ENCODE results near the gene ARHGAP6.

Gene ARHGAP6

DNA sequence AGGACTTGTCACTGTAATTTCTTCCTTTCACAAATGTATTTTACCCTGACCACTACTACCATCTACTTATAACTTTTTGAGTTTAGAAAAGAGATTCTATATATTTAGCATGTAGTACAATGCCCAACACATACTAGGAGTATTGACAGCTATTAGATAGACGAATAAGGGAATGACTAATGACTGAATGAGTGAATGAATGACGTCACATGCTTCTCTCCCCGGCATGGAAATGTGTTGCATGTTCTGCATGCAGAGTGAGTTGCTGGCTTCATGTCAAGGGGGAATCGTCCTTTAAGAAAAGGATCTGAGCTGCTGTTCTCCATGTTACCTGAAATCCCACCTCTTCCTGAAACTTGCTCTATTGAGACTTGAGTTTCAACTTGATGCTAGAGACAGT is 459.9 kb downstream of the ARHGAP6 start:
- no peak for DNase-seq

DNA sequence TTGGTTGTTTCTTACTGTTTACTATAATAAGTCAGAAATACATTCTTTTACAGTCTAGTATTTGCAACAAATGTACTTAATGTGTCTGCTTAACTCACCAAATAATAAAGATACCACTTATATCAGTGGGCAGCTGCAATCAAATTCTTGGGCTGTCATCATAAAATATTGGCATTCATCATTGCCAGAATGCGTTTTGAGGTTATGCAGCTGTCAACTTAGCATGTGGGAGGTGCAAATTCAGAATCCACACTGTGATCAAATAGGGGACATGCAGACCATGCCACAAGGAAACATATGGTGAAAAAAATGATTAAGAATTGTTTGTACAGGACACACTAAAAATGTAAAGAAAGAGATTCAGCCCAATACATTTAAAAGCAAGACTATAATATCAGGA is 468.0 kb downstream of the ARHGAP6 start:
- no peak for DNase-seq

DNA sequence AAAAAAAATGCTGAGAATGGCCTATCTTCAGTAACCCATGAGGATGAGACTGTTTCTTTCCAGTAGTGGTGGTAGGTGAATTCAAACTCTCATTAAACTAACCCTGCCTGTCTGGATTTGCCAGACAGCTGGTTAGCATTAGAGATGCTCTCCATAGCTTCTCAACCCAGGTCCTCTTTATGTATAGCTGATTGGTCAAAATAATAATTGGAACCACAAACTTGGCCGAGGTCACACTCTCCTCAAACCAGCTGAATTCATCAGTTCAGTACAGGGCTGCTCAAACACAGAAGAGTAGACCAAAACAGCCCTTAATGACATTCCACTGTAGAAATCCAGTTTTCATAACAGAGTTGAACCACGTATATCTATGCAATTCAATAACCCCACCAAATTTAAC is 469.2 kb downstream of the ARHGAP6 start:
- no peak for DNase-seq

DNA sequence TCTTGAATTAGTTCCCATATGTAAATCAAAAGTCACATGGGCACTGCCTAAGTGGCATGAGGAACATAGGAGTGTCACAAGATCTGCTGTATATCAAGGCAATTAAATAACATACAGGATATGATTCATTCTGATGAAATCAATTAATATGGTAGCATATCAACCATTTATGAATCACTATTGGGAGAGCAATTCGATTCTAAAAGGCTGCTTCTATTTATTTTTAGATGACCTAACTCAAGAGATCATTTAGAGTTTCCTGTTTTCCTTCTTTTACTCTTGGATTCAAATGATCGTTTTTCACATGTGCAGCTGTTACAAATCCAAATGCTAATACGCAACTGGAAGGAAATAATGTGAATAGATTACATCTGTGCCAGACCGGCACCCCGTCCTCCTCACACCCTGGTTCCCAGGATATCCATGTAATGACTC is 472.7 kb downstream of the ARHGAP6 start:
- no peak for DNase-seq

GRCh38 chrX:11190745-11191510 is 474.8 kb downstream of the ARHGAP6 start:
- peak; percentile 70 for DNase-seq

DNA sequence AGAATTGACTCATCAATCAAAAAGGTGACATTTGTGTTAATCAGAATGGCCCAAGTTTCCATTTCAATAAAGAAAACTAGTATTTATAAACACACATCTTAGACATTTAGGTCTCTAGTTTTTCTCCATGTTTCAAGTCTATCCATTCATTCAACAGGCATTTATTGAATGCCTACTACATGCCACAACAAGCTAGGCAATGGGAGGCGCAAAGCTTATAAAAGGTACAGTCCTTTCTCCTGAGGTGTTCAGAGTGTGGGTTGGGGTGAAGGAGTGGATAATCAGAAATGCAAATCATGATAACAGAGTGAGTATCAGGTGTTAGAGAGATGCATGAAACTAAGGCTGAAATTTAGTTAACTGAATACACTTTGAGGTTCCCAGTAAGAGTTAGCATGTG is 476.6 kb downstream of the ARHGAP6 start:
- no peak for DNase-seq

DNA sequence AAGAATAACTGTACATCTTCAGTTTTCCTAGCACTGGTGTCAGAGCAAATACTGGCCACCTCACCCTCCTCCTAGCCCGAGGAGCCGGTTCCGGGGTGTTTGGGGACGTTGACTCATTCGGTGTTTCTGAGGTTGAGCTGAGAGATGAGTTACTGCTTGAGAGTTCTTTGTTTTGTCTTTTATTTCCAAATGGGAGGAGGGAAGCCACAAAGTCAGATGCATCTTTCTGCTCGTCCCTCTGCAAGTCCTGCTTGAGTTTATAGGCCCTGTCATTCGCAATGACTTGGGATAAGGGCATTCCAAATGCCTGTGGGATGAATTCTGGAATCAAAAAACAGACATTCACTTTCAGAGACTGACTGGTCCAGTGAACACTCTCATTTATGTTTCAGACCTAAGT is 477.1 kb downstream of the ARHGAP6 start:
- DNase-seq, result no peak

- no peak for DNase-seq
Observed at GRCh38 chrX:11187001-11187400, 478.7 kb downstream of the ARHGAP6 start.

DNA sequence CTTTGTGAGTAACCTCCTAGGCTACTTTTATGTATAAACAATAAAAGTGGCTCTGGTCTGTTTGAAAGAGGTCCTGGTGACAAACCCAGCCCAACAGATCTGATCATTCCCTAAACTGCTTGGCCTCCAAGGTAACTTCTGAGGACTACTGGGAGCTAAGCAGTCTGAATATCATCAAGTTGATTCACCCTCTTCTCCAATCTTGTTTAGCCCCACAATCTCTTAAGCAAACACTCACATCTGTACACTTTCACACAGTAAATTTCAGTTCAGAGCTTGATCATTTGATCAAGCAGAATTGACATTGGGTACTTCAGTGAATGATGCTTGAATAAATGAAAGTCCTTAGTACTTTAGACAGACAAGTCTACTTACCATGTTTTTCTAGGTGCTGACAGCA is 479.9 kb downstream of the ARHGAP6 start:
- no peak for DNase-seq

GRCh38 chrX:11180571-11180970 is 485.1 kb downstream of the ARHGAP6 start:
- DNase-seq, result no peak

- DNase-seq, result no peak
Observed at GRCh38 chrX:11172415-11172814, 493.3 kb downstream of the ARHGAP6 start.

GRCh38 chrX:11171956-11172355 is 493.8 kb downstream of the ARHGAP6 start:
- DNase-seq, result no peak

- DNase-seq, result no peak
Observed at GRCh38 chrX:11164433-11164832, 501.3 kb downstream of the ARHGAP6 start.

DNA sequence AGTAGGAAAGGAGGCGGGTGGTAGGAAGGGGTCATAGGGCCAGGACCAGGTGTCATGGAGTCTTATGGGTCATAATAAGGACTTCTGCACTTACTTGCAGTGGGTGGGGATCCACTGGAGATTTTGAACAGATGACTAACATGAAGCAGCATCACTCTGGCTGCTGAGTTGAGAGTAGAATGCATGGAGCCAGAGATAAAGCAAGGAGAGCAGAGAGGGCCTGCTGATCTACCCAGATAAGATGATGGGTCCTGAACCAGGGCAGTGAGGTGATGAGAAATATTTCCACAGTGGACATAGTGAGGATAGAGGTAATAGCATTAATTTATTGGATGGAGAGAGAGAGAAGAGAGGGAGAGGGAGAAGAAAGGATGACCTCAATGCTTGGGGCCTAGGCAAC is 506.6 kb downstream of the ARHGAP6 start:
- DNase-seq, result no peak

DNA sequence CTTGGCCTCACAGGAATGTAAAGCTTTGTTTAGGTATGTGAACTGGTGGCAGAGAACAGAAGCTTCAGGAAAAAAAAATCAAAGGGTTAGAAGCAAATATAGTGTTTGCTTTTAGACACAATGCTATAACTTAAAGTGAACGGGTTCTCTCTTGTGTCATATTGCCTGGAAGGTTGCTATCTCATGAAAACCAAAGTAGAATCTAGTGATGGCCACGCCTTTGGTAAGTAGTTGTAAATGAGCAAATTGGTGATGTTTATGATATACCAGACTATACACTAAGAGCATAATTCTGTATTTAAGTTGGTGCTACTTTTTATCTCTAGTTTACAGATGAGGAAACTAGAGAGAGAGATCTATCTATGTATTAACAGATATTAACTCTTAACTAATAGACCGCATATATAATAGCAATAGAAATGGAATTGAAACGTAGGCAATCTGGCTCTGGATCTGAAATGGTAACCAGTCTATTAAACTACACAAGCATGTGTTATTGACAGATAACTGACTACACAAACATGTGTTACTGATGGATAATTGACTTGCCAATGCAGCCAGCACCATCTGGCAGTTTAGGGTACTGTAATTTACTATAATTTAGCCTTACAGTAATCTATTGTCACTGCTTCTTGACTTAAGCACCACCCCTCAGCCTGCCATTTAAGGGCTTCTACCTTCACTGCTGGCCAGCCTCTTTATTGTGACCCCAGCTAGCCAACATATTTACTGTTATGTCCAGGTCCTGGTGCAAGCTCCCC is 513.7 kb downstream of the ARHGAP6 start:
- no peak for DNase-seq

- DNase-seq, result no peak
Observed at GRCh38 chrX:11148401-11148800, 517.3 kb downstream of the ARHGAP6 start.

DNA sequence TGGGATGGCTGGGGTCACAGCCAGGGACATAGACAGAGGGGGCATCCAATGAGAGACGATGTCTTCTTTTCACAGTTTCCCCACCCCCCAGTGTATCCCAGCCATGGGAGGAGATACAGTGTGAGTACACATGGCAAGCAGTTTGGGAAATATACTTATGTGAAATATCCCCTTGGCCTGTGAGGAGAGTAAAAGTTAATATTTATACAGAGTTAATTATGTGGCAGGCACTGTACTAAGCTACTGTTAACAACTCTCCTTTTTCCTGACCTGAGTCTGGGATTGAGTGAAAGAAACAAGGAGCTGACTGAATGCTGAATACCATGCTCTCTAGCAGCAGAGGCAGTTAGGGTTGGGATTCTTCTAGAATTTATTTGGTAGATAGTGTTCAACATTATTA is 519.3 kb downstream of the ARHGAP6 start:
- no peak for DNase-seq

- DNase-seq, result peak; percentile 52
Observed at GRCh38 chrX:11143931-11144678, 521.6 kb downstream of the ARHGAP6 start.

- DNase-seq, result no peak
Observed at GRCh38 chrX:11138498-11139390, 527.0 kb downstream of the ARHGAP6 start.

DNA sequence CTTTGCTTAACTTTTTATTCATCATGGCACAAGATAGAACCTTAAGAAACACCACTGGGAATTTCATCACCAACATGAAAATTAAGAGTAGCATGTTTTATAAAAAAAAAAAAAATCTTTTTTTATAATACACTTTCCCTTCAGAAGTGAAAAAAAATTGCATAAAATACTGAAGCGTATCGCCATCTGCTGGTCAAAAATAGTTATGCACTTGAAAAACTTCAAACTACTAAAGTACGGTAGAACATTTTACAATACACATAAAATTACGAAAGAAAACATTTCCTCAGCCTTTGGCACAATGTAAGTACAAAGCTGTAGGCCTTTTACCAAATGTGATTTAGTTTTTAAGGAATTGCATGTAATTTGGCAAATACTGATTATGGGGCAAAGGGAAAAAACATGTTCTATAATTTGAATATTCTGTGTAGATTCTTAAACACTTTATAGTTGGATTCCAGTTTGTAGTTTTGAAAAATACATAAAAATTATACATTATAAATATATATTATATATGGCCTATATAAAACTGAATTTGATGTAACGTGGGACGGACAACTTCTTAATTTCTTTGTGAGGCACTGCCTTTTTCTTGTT is 528.1 kb downstream of the ARHGAP6 start:
- DNase-seq, result no peak

GRCh38 chrX:11135564-11136185 is 530.0 kb downstream of the ARHGAP6 start:
- DNase-seq, result no peak

GRCh38 chrX:11131146-11131545 is 534.6 kb downstream of the ARHGAP6 start:
- no peak for DNase-seq

Data from NCI-H774 (cell line).